Omental fat pad (tissue), 4 donors: ENCODE results near the gene SBK3. TPM values are rescaled to one million over a fixed set of nuclear protein-coding genes. Genes with fewer than 3 reads are reported as not detected.
A peak's percentile ranks its signal among the peaks of the same experiment; 100 is the strongest.

ENCODE experiments used
- ATAC-seq: fragments of 150-250 bp; one replicate; pipeline ENCODE4 v1.9.1; 2016; ENCODE audit warnings: mild to moderate bottlenecking, moderate library complexity; ENCODE audit not compliant: low FRiP score
- DNase-seq: peaks from one replicate; pipeline ENCODE4 v3.0.0-alpha.2; 2019; ENCODE audit warnings: low spot score
- CTCF ChIP-seq, 3 donors: fragments of 450-650 bp; IDR thresholded peaks; one replicate each; pipeline ENCODE4 v1.5.1; 2016 to 2017; ENCODE audit warnings: antibody characterized with exemption in 3 of 3, mild to moderate bottlenecking in 3 of 3, moderate library complexity in 2 of 3
- total RNA-seq, 4 donors: library from RNA; depleted of rRNA; stranded (reverse); fragments of >200 nt; gene quantifications; one replicate each; pipeline ENCODE4 v1.1.0, GENCODE V29; 2016

Gene SBK3
- total RNA-seq, 4 donors from 2014 or later = 0.36 to 1.5 (median 0.79) TPM; not detected in 1

GRCh38 chr19:55508120-55508519, 37.2 kb downstream of the SBK3 start:
- no peak for TF ChIP-seq CTCF (IDR thresholded peaks at IDR 0.05)
- ATAC-seq (no peak), DNase-seq (no peak)

GRCh38 chr19:55504981-55505380, 40.4 kb downstream of the SBK3 start:
- TF ChIP-seq CTCF (IDR thresholded peaks at IDR 0.05) = no peak
- ATAC-seq (no peak), DNase-seq (no peak)

- no peak for TF ChIP-seq CTCF (IDR thresholded peaks at IDR 0.05)
- DNase-seq (no peak), ATAC-seq (no peak)
These were observed 41.1 kb downstream of the SBK3 start for GRCh38 chr19:55504252-55504603.

- ATAC-seq (peak; percentile 95), DNase-seq (peak; percentile 86)
- TF ChIP-seq CTCF (IDR thresholded peaks at IDR 0.05) = peak in 2 of 3 donors; percentile 48 to 99
These were observed 41.7 kb downstream of the SBK3 start for GRCh38 chr19:55503502-55504251.

- no peak for ATAC-seq
- no peak for DNase-seq
- no peak for TF ChIP-seq CTCF (IDR thresholded peaks at IDR 0.05)
These were observed 42.2 kb downstream of the SBK3 start for GRCh38 chr19:55503157-55503501.

- DNase-seq (no peak), ATAC-seq (no peak)
- TF ChIP-seq CTCF (IDR thresholded peaks at IDR 0.05) = no peak
These were observed 43.0 kb downstream of the SBK3 start for GRCh38 chr19:55502197-55502952.
